ENCODE data around the gene LRRC4C. TPM values are rescaled to one million over a fixed set of nuclear protein-coding genes. Genes with fewer than 3 reads are reported as not detected.

Gene LRRC4C
- total RNA-seq, 6 experiments from 2014 or later = not detected

DNA sequence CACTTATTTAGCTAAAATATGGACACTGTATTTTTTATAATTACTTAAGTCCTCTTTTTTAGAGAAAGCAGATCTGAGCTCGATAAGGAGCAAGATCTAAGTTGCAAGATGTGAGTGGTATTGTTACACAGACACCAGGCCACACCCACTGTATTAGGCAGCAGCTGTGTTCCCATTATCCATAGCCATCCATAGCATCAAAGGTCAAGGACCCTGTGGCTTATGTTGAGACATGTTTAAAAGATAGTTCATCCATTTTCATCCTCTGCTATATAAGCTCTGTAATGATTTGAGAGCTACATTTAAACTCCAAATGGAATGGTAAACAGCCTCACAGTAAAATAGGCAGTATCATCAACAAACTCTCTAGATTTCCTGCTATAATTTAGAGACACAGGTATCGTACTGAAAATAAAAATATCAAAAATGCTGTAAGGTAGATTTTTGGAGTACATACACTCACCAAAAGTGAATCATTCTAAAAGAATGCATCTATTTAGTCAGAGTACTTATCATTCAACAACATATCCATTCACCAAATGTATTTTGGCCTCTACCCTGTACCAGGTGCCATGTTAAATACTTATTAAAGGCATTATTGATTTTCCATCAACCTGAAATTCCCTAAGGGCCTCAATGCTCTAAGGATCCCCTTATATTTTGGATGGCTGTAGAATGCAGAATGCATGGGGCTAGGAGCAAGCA, 574.0 kb downstream of the LRRC4C start:
- peaks cover 11% of the 10 kb centered on the region for H3K9me3 Mint-ChIP-seq

DNA sequence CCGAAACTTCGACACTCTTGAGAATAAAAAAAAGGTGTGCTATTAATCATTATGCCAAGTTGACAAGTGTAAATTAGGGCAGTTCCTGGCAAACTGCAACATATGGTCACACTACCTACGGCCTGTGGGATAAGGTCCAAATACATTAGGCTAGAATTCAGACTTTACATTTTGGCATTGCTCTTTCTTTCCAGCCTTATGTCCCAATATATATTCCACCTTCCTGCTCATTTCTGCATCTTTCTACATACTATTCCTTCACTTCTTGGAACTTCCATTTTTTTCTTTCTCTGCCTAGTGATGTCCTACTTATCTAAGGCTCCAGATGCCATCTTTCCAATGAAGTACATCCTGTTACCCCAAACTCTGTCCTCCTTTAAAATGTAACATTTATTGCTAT, 577.2 kb downstream of the LRRC4C start:
- TF ChIP-seq, protein P1, sequence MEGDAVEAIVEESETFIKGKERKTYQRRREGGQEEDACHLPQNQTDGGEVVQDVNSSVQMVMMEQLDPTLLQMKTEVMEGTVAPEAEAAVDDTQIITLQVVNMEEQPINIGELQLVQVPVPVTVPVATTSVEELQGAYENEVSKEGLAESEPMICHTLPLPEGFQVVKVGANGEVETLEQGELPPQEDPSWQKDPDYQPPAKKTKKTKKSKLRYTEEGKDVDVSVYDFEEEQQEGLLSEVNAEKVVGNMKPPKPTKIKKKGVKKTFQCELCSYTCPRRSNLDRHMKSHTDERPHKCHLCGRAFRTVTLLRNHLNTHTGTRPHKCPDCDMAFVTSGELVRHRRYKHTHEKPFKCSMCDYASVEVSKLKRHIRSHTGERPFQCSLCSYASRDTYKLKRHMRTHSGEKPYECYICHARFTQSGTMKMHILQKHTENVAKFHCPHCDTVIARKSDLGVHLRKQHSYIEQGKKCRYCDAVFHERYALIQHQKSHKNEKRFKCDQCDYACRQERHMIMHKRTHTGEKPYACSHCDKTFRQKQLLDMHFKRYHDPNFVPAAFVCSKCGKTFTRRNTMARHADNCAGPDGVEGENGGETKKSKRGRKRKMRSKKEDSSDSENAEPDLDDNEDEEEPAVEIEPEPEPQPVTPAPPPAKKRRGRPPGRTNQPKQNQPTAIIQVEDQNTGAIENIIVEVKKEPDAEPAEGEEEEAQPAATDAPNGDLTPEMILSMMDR (IDR thresholded peaks at IDR 0.05) = no peak

More for the DNA sequence above, 574.0 kb downstream of the LRRC4C start:
- DNase-seq = no peak
- Mint-ChIP-seq H3K27me3 (ENCODE audit: insufficient read depth) (no peaks in the 10 kb centered on the region), H3K4me3 (no peak overlapping the region), H3K27ac (no peak overlapping the region), H3K36me3 (ENCODE audit: low read depth) (no peaks in the 10 kb centered on the region), H3K4me1 (ENCODE audit: low read depth) (no peaks in the 10 kb centered on the region)
- TF ChIP-seq, protein P1 (IDR thresholded peaks at IDR 0.05) = no peak

DNA sequence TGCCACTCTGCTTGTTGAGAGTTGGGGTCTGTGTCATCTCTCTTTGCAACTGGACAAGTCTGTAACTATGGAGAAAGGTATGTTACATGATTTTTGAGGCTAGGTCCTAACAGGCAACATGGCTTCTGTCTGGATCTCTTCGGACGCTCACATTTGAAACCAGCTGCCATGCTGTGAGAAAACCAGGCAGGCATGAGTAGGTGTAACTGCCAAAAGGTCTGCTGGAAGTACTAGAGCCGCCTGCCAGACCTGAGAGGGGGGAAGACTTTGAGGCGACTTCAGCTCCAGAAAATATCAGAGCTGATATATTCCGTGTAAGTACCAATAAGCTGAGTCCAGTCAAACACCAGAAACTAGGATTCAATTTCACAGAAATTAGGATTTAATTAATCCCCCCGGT, 579.5 kb downstream of the LRRC4C start:
- Mint-ChIP-seq H3K27me3 (ENCODE audit: insufficient read depth) (no peaks in the 10 kb centered on the region), H3K9me3 (peaks cover 9% of the 10 kb centered on the region), H3K4me1 (ENCODE audit: low read depth) (no peaks in the 10 kb centered on the region), H3K4me3 (no peak overlapping the region), H3K27ac (no peak overlapping the region), H3K36me3 (ENCODE audit: low read depth) (no peaks in the 10 kb centered on the region)
- TF ChIP-seq, protein P1 (IDR thresholded peaks at IDR 0.05) = no peak
- DNase-seq = no peak

More for the DNA sequence above, 577.2 kb downstream of the LRRC4C start:
- no peak for DNase-seq
- H3K27ac Mint-ChIP-seq = no peak overlapping the region
- no peak overlapping the region for H3K4me3 Mint-ChIP-seq
- H3K27me3 Mint-ChIP-seq (ENCODE audit: insufficient read depth) = no peaks in the 10 kb centered on the region
- H3K36me3 Mint-ChIP-seq (ENCODE audit: low read depth) = no peaks in the 10 kb centered on the region
- H3K4me1 Mint-ChIP-seq (ENCODE audit: low read depth) = no peaks in the 10 kb centered on the region
- peaks cover 9% of the 10 kb centered on the region for H3K9me3 Mint-ChIP-seq

DNA sequence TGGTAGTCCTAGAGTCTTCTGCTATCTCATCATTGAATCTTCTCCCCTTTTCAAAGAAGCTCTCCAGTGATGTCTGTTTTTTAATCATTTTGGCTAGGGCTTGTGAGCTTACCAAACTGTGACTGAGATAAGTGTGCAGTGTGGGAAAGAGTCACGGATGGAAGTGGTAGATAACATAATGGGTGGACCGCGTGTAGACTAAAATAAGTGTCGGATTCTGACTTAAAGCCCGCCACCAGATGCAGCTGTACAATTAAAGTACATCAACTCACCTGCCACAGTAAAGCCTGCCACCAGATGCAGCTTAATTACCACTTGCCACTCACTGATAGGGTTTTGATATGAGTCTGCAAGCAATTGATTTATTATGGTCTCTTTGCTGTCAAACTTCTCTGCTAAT, 581.5 kb downstream of the LRRC4C start:
- DNase-seq = no peak
- Mint-ChIP-seq H3K27me3 (ENCODE audit: insufficient read depth) (no peaks in the 10 kb centered on the region), H3K36me3 (ENCODE audit: low read depth) (no peaks in the 10 kb centered on the region), H3K4me3 (no peak overlapping the region), H3K4me1 (ENCODE audit: low read depth) (no peaks in the 10 kb centered on the region), H3K9me3 (peaks cover 2% of the 10 kb centered on the region; the same call in 1 of the 2 replicates), H3K27ac (no peak overlapping the region)
- TF ChIP-seq, protein P1 (IDR thresholded peaks at IDR 0.05) = no peak

DNA sequence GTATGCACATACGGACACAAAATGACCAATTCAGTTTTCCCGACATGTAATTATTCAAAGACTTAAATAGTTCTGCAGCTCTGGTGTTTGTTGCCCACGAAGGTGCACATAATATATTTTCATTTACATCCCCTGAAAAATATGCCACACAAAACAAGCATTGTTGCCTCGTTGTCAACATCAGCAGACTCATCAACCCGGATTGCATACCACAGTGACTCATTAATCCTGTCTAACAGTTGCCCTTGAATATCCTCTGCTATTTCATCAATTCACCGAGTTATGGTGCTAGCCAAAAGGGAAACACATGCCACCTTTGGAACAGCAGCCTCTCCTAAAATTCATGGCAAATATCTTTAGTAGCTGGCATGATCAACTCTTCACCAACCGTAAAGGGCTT, 582.2 kb downstream of the LRRC4C start:
- TF ChIP-seq, protein P1 (IDR thresholded peaks at IDR 0.05) = no peak
- DNase-seq = no peak
- no peak overlapping the region for H3K27ac Mint-ChIP-seq
- no peaks in the 10 kb centered on the region for H3K36me3 Mint-ChIP-seq (ENCODE audit: low read depth)
- H3K27me3 Mint-ChIP-seq (ENCODE audit: insufficient read depth) = no peaks in the 10 kb centered on the region
- no peaks in the 10 kb centered on the region for H3K4me1 Mint-ChIP-seq (ENCODE audit: low read depth)
- no peaks in the 10 kb centered on the region for H3K9me3 Mint-ChIP-seq
- no peak overlapping the region for H3K4me3 Mint-ChIP-seq
